DMS53 treated with DMSO at 0.1 percent for 48 hours (cell line): ENCODE measurements around the gene KCNJ9.
"Not testable (repeated sequence)": the region's sequence is repeated elsewhere in the genome, so short reads cannot be mapped to it uniquely, and the experiment has no call there.

Experiments used
- DNase-seq: peaks from one replicate; lab custom pipeline; 2025; ENCODE audit not compliant: unreplicated experiment; lab: John Stamatoyannopoulos, UW

KCNJ9 gene

GRCh38 chr1:160124705-160125478, 43.6 kb downstream of the KCNJ9 start:
- no peak for DNase-seq

- no peak for DNase-seq
Measured at GRCh38 chr1:160125746-160126145, 44.4 kb downstream of the KCNJ9 start.

GRCh38 chr1:160126342-160126741, 45.0 kb downstream of the KCNJ9 start:
- not testable (repeated sequence) for DNase-seq

- DNase-seq, result no peak
Measured at GRCh38 chr1:160127381-160127780, 46.0 kb downstream of the KCNJ9 start.

GRCh38 chr1:160127865-160128523, 46.7 kb downstream of the KCNJ9 start:
- no peak for DNase-seq

GRCh38 chr1:160128636-160129035, 47.3 kb downstream of the KCNJ9 start:
- no peak for DNase-seq

GRCh38 chr1:160129046-160129445, 47.7 kb downstream of the KCNJ9 start:
- no peak for DNase-seq

GRCh38 chr1:160129558-160129957, 48.2 kb downstream of the KCNJ9 start:
- no peak for DNase-seq

- DNase-seq, result no peak
Measured at GRCh38 chr1:160129966-160130365, 48.6 kb downstream of the KCNJ9 start.

GRCh38 chr1:160130486-160130885, 49.1 kb downstream of the KCNJ9 start:
- no peak for DNase-seq

GRCh38 chr1:160130939-160131338, 49.6 kb downstream of the KCNJ9 start:
- DNase-seq, result no peak

GRCh38 chr1:160131803-160132565, 50.6 kb downstream of the KCNJ9 start:
- no peak for DNase-seq

GRCh38 chr1:160133990-160134770, 52.8 kb downstream of the KCNJ9 start:
- DNase-seq, result no peak

- no peak for DNase-seq
Measured at GRCh38 chr1:160134791-160135572, 53.6 kb downstream of the KCNJ9 start.

GRCh38 chr1:160136121-160136925, 55.0 kb downstream of the KCNJ9 start:
- DNase-seq, result no peak

GRCh38 chr1:160136926-160137200, 55.5 kb downstream of the KCNJ9 start:
- DNase-seq, result no peak

- DNase-seq, result no peak
Measured at GRCh38 chr1:160137216-160137862, 56.0 kb downstream of the KCNJ9 start.

GRCh38 chr1:160139840-160140239, 58.5 kb downstream of the KCNJ9 start:
- no peak for DNase-seq
